Inflammatory macrophage (primary cell): ENCODE data around the gene VWA8.
"Not testable (repeated sequence)": the region's sequence is repeated elsewhere in the genome, so short reads cannot be mapped to it uniquely, and the experiment has no call there.

Experiments
- DNase-seq, 2 donors: peaks; one replicate each; pipeline ENCODE4 v3.0.0-alpha.2; 2020 to 2022

Gene VWA8

DNA sequence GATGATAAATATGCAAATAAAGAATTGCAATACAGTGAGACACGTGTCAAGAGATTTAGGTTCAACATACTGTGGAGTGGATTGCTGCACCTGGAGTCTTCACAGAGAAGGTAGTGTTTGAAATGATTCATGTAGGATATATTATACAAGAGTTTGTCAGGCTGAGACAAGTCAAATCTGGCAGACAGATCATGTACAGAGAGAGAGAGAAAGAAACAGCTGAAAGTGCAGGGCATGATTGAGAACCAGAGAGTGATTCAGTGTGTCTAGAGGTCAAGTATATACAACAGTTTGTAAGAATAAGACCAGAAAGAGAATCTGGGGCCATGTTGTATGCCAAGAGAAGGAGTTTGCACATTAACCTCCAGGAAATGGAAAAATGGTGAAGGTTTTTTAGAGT lies 2.1 kb upstream of the VWA8 start:
- no peak for DNase-seq

DNA sequence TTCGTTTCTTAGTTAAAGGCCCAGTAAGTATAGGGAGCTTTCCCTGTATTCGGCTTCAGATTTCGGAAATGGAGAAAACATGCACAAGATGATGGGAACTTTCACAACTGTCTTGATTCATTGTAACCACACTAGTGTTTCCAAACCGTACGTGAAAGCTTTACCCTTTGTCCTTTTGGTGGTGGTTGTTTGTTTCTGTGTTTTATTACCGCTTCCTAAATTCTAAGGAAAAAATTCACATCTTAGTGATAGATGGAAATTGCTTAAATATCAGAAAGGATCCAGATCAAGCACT lies 504 bp upstream of the VWA8 start:
- DNase-seq: peak; percentile 31 to 53

DNA sequence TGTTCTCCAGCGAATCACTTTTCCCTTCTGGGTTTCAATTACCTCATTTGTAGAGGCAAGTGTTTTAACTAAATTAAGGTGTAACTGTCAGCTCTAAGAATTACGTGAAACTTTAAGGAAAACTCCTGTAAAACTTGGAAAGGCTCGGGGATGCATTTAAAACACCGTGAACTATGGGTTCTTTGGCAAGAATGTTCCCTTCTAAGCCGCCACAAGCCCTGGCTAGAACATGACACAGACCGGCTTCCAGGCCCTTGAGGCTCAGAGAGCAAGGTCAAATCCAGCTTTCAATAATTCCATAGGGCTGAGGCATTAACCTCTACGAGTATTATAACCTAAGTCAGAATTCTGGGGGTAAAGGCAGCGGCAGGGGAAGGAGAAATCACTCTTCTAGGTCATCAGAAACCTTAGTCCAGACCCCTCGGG lies 685 bp downstream of the VWA8 start:
- DNase-seq: no peak

DNA sequence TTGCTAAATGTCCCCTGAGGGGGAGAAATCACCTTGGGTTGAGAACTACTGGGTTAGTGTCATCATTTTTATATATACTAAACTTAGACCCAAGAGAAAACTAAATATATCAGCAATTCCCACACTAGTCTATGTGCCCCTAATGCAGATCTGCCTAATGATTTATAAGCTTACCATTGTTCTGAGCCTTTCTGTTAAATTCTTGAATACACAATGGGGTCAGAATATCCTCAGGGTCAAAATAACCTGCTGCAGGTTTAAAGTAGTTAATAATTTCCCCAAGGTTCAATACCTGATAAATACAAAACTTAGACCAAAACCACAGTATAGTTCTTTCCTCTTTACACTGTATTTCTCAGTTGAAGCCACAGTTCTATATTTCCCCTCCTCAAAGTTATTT lies 4.6 kb downstream of the VWA8 start:
- DNase-seq: no peak

DNA sequence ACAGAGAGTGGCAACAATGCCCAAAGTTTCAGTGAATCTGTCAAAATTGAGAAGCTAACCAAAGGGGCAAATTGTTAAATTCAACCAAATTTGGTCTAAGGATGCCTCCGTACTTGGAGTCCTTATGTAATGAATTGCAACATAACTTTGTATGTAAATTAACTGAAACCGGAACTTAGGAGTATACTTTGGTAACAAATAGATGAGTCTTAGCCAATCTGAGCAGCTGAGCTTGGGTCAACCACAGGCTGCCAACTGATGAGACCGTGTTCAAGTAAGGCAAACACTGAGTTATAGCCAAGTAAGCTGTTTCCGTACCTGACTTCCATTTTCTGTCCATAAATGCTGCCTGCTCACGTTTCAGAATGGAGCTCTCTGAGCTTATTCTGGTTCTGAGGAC lies 5.3 kb downstream of the VWA8 start:
- peak; percentile 93 to 97 for DNase-seq

DNA sequence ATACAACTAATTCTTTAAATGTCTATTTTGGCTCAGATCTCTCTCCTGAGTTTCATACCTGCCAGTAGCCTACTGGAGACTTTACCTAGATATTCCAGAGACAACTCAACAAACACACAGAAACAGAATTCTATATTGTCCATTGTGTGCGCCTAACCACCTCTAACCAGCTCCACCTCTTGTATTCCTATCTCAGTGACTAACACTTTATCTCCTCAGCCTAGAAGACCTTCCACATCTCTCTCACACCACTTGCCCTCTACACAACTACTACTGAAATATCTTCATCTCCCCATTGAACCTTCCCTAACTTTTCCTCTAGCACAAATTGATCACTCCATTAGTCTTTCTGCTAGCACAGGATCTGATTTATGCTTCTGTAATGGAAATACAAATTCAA lies 6.7 kb downstream of the VWA8 start:
- no peak for DNase-seq

DNA sequence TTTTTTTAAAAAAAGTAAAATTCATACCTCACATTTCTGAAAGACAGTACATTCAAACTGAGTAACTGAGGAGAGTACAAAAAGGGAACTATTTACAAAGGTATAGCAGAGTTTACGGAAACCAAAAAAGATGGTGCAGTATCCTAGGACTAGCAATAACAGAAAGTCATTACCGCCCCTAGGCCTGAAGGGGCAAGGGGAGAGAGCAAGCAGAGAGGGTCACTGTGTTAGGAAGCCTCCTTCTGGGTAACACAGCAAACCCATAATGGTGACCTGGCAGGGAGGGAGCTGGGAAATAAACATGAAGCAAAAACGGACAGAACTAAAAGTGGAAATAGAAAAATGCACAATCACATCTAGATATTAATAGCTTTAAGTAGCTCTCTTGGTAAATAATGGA lies 8.2 kb downstream of the VWA8 start:
- no peak for DNase-seq

DNA sequence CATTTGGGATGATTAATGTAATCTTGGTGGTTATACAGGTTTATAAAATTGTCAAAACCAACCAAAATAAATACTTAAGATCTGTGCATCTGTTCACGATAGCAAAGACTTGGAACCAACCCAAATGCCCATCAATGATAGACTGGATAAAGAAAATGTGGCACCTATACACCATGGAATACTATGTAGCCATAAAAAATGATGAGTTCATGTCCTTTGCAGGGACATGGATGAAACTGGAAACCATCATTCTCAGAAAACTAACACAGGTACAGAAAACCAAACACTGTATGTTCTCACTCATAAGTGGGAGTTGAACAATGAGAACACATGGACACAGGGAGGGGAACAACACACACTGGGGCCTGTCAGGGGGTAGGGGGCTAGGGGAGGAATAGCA lies 11.8 kb downstream of the VWA8 start:
- not testable (repeated sequence) for DNase-seq

DNA sequence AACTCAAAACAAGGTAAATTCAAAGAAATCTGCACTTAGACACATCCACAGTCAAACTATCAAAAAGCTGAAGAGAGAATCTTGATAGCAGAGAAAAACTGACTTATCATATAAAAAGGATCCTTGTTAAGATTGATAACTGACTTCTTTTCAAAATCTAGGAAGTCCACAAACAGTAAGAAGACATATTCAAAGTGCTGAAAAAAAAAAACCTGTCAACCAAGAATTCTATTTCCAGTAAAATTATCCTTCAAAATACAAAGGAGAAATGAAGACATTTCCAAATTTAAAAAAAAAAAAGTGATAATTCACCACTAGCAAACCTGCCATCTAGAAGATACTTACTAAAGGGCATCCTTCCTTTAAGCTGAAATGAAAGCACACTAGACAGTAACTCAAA lies 15.0 kb downstream of the VWA8 start:
- DNase-seq: no peak

DNA sequence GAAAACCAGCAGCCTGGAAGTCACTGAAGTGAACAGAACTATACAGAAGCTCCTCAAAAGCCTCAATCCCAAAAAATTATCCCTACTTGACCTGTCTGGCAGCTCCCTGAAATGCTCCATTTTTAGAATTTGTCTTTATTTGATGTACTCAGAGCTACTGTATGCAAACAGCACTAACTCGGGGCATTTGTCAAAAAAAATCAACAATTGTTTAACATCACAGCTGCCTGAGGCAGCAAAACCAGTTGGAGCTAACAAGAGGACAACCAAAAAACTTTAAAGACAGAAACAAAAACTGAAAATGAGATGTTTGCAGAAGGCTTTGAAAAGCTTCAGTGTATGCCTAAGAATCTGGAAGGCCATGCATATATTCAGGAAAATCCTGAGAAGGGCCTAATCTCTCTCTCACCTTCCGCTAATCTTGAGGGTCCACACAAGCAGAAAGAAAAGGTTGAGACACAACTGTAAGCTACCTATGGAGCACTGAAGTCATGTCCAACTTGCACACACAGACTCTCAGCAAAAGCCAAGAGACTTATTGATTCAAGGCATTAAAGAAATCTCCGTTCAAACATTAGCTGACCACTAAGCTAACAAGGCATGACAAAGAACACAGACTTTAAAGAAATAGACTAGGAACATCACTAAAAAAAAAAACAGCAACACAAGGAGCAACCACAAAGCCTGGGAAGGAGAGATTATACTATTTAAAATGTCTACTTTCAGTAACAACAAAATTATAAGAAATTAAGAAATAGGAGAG lies 16.1 kb downstream of the VWA8 start:
- no peak for DNase-seq

DNA sequence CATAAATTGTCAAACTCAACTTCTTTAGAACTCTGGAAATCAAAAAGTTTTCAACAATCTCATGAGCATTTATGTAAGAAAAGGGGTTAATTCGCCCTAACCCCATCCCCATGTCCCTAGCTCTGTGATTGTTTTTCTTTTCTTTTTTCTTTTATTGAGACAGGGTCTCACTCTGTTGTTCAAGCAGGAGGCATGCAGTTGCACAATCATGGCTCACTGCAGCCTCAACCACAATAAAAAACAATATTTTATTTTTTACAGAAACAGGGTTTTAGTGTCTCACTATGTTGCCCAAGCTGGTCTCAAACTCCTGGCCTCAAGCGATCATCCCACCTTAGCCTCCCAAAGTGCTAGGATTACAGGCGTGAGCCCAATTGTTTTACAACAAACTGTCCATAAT lies 16.7 kb downstream of the VWA8 start:
- DNase-seq: no peak

DNA sequence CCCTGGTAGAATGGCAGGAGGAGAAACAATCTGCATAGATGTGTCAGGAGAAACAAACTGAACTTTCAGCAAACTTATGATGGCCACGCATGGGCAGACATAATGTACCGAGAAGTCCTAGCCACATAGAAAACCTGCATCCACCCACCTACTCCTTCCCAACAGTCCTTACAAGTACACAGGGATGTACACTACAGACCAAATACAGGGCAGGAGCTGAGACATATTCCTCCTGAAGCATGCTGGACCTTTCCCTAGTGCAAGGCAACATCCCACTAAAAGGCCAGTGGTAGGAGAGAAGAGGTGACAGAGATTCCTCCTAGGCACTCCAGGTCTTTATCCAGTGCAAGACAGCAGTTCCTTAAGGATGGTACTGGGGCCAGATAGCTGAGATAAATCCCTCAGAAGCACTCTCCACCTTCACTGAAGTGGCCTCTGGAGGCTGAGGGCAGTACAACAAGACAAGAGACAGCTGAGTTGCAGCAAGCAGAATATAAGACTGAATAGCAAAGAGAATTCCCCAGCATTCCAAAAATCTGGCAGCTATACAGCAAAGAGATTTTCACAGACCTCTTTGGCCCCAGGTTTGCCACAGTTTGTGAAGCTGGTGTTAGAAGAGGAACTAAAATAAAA lies 18.3 kb downstream of the VWA8 start:
- DNase-seq: peak in 1 of 2 donors; percentile 20

DNA sequence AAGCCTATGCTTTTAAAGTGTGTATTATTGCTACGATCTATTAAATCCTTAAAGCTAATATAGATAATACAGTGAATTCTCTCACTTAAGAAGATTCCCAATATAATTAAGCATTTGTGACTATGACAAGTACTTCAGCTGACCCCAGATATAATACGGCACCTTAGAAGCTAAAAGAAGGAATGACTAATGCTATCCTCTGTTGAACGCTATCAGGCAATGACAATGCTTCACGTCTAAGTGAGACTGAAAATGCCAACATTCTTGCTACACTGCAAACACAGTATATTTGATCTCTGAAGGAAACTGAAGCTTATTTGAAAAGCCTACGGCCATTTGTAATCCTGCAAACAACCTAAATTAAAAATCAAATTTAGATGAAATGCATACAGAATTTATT lies 19.7 kb downstream of the VWA8 start:
- DNase-seq: no peak

DNA sequence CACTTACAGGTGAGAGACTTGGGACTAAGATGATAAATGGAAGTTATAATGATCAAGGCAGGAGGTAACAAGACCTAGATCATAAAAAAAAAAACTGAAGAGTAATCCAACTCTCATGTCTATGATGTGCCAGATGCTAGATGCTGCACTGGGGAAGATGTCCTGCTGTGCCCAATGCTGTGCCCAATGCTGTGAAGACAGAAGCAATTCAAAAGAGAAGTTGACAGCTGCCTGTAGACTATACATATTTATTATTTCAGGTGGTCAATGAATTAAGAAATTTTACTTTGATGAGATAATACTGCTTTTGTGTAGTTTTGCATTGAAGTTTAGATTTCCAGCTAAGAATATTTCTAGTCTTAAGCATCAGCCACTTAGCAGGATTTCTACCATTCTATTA lies 21.5 kb downstream of the VWA8 start:
- DNase-seq: no peak

DNA sequence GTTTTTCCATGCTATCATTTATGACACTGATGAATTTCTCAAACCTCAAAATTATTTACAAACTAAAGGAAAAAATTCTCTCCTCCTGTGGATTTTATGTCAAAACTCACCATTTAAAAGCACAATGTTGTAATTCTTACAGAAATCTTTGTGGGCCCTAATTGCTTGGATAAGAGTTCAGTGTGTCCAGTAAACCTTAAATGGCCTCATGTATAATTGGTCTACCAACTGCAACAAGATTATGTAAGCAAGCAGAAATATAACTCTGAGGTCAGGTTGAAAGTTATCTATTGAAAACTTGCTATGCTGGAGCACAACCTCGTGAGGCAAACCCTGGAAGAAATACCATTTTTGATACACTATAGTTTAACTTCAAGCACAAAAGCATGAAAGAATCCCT lies 22.0 kb downstream of the VWA8 start:
- no peak for DNase-seq

DNA sequence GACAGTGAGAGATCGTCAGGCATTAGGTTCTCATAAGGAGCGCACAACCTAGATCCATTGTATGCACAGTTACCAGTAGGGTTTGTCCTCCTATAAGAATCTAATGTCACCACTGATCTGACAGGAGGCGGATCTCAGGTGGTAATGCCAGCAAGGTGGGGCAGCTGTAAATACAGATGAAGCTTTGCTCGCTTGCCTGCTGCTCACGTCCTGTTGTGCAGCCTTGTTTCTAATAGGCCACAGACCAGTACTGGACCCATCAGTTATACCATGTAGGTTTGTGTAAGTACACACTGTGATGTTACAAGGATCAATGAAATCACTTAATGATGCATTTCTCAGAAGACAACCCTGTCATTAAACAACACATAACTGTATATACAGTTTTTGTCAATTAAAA lies 23.5 kb downstream of the VWA8 start:
- no peak for DNase-seq

DNA sequence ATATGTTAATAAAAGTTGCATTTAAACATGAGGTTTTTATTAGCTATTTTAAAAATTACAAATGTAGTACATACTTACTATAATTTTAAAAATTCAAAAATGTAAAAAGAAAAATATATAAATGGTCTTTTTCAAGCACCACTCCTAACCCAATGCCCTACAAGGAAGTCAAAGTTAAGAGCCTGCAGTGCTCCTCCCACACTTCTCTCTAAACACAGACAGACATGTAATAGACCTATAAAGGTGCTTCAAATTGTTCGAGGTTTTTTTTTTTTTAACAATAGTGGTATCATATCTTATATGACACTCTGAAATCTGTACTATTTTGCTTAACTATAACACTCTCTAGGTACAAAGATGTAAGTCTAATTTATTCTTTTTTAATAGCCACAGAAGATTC lies 25.4 kb downstream of the VWA8 start:
- DNase-seq: peak in 1 of 2 donors; percentile 18

DNA sequence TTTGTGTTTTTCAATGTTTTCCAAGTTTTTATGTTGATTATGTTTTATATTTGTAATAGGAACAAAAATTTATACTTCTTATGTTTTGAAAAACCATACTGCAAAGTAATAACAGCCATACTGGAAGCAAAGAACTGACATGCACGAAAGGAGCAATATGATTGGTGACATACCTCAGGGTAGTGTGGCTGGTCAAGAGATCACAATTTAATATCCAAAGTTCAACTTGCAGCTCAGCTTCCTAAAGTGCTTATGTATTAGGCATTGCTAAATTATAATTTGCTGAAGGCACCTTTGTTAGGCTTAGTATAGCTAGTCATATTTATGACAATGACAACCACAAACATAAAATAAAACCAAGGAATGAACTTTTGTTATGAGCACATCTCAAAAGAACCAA lies 25.9 kb downstream of the VWA8 start:
- no peak for DNase-seq

DNA sequence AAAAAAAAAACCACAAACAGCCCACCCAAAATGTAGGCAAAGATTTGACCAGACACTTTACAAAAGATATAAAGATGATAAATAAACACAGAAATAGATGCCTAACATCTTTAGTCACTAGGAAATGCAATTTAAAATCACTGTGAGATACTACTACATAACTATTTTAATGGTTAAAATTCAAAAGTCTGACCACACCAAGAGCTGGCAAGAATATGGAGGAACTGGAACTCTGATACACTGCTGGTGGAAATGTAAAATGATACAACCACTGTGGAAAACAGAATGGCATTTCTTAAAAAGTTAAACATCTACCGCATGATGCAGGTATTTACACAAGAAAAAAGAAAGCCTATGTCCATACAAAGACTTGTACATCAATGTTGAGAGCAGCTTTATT lies 26.8 kb downstream of the VWA8 start:
- DNase-seq: no peak

DNA sequence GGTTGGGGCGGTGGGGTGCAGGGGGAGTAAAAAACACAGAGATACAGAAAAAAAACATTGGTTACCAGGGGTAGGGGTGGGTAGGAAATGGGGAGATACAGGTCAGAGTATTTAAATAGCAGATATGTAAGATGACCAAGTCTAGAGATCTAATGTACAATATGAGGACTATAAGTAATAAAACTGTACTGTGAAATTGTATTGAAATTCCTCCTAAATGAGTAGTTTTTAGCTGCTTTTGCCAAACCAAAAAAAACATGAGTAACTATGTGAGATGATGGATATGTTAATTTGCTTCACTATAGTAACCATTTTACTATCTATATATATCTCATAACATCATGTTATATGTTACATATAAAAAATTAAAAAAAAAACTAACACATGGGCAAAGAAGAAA lies 29.6 kb downstream of the VWA8 start:
- no peak for DNase-seq

DNA sequence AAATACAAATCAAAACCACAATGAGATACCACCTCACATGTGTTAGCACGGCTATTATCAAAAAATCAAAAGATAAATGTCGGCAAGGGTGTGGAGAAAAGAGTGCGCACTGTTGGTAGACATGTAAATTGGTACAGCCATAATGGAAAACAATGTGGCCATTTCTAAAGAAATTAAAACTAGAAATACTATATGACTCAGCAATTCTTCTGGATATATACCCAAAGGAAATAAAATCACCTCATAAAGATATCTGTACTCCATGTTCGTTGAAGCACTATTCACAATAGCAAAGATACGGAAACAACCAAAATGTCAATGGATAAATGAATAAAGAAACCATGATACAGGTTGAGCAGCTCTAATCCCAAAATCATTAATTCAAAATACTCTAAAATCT lies 30.8 kb downstream of the VWA8 start:
- DNase-seq: no peak

DNA sequence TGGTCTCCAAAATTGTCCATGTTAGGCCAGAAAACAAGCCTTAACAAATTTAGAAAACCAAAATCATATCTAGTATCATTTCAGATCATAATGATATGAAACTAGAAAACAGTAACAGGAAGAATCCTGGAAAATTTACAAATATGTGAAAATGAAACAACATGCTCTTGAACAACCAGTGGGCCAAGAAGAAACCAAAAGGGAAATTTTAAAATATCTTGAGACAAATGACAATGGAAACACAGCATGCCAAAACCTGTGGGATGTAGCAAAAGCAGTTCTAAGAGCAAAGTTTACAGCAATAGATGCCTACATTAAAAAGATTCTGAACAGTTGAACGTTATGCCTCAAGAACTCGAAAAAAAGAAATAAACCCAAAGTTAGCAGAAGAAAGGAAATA lies 32.6 kb downstream of the VWA8 start:
- DNase-seq: no peak

DNA sequence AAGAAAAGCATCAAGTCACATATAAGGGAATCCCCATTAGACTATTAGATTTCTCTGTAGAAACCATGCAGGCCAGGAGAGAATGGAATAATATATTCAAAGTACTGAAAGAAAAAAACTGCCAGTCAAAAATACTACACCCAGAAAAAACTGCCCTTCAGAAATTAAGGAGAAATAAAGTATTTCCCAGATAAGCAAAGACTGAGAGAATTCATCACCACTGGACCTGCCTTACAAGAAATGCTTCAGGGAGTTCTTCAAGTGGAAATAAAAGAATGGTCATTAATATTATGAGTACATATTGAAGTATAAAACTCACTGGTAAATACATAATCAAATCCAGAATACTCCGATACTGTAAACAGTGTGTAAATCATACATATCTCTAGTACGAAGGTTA lies 35.9 kb downstream of the VWA8 start:
- DNase-seq: no peak

DNA sequence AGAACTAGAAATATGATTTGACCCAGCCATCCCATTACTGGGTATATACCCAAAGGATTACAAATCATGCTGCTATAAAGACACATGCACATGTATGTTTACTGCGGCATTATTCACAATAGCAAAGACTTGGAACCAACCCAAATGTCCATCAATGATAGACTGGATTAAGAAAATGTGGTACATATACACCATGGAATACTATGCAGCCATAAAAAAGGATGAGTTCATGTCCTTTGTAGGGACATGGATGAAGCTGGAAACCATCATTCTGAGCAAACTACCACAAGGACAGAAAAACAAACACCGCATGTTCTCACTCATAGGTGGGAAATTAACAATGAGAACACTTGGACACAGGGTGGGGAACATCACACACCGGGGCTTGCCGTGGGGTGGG lies 38.0 kb downstream of the VWA8 start:
- DNase-seq: not testable (repeated sequence)
